SK-N-SH treated with all-trans-retinoic acid at 6 μM for 48 hours (cell line): ENCODE data around the gene SEC14L1.

ENCODE experiments used
- ATAC-seq: fragments of 200-7000 bp; cut with Tn5 transposase; 3 replicates; pipeline ENCODE4 v1.9.1; 2020; ENCODE audit warnings: mild to moderate bottlenecking, moderate library complexity
- BACH2 ChIP-seq: fragments of 250-450 bp; sonication (Bioruptor Pico); IDR thresholded peaks from 2 replicates; pipeline ENCODE4 v1.9.0; 2021; ENCODE audit warnings: mild to moderate bottlenecking, borderline replicate concordance
- CREB5 ChIP-seq: fragments of 250-450 bp; sonication (Bioruptor Pico); IDR thresholded peaks from 2 replicates; pipeline ENCODE4 v1.5.1; 2020; ENCODE audit warnings: low read depth, mild to moderate bottlenecking, moderate library complexity
- CSDC2 ChIP-seq: fragments of 250-450 bp; sonication (Bioruptor Pico); IDR thresholded peaks from 2 replicates; pipeline ENCODE4 v1.5.0; 2020; ENCODE audit warnings: mild to moderate bottlenecking, moderate library complexity
- CSRNP3 ChIP-seq: fragments of 250-450 bp; sonication (Bioruptor Pico); IDR thresholded peaks from 2 replicates; pipeline ENCODE4 v1.5.1; 2021; ENCODE audit warnings: mild to moderate bottlenecking, moderate library complexity
- GLIS3 ChIP-seq: fragments of 250-450 bp; sonication (Bioruptor Pico); IDR thresholded peaks from 2 replicates; pipeline ENCODE4 v1.5.0; 2020; ENCODE audit warnings: mild to moderate bottlenecking, moderate library complexity
- ISL1 ChIP-seq: fragments of 250-450 bp; sonication (Bioruptor Pico); IDR thresholded peaks from 2 replicates; pipeline ENCODE4 v2.1.2; 2022; ENCODE audit warnings: mild to moderate bottlenecking, moderate library complexity
- OSR1 ChIP-seq: fragments of 250-450 bp; sonication (Bioruptor Pico); IDR thresholded peaks from 2 replicates; pipeline ENCODE4 v1.8.0; 2022; ENCODE audit warnings: moderate library complexity, mild to moderate bottlenecking, inconsistent platforms
- PATZ1 ChIP-seq: fragments of 250-450 bp; sonication (Bioruptor Pico); IDR thresholded peaks from 2 replicates; pipeline ENCODE4 v1.8.0; 2020; ENCODE audit warnings: mild to moderate bottlenecking, moderate library complexity, borderline replicate concordance
- POU6F1 ChIP-seq: fragments of 250-450 bp; sonication (Bioruptor Pico); IDR thresholded peaks from 2 replicates; pipeline ENCODE4 v1.8.0; 2021; ENCODE audit warnings: low read depth, mild to moderate bottlenecking, moderate library complexity, borderline replicate concordance
- PPARA ChIP-seq: fragments of 250-450 bp; sonication (Bioruptor Pico); IDR thresholded peaks from 2 replicates; pipeline ENCODE4 v1.5.0; 2020; ENCODE audit warnings: mild to moderate bottlenecking, borderline replicate concordance
- RARB ChIP-seq: fragments of 250-450 bp; sonication (Bioruptor Pico); IDR thresholded peaks from 2 replicates; pipeline ENCODE4 v1.8.0; 2021; ENCODE audit warnings: mild to moderate bottlenecking, moderate library complexity
- SNAI2 ChIP-seq: fragments of 250-450 bp; sonication (Bioruptor Pico); IDR thresholded peaks from 2 replicates; pipeline ENCODE4 v1.5.0; 2020; ENCODE audit warnings: mild to moderate bottlenecking, moderate library complexity
- TOX ChIP-seq: fragments of 250-450 bp; sonication (Bioruptor Pico); IDR thresholded peaks from 2 replicates; pipeline ENCODE4 v1.8.0; 2021; ENCODE audit warnings: mild to moderate bottlenecking, moderate library complexity, borderline replicate concordance
- TSHZ2 ChIP-seq: fragments of 250-450 bp; sonication (Bioruptor Pico); IDR thresholded peaks from 2 replicates; pipeline ENCODE4 v1.5.0; 2020; ENCODE audit warnings: mild to moderate bottlenecking, moderate library complexity
- ZC3H10 ChIP-seq: fragments of 250-450 bp; sonication (Bioruptor Pico); IDR thresholded peaks from 2 replicates; pipeline ENCODE4 v1.5.1; 2021; ENCODE audit warnings: mild to moderate bottlenecking, moderate library complexity
- ZFP30 ChIP-seq: fragments of 450-650 bp; formaldehyde crosslinking; IDR thresholded peaks from 2 replicates; pipeline ENCODE4 v1.5.0; 2022; ENCODE audit warnings: mild to moderate bottlenecking, moderate library complexity
- ZNF565 ChIP-seq: fragments of 450-650 bp; formaldehyde crosslinking; conservative IDR thresholded peaks from 2 replicates; pipeline ENCODE4 v1.5.0; 2020; ENCODE audit warnings: low read depth, mild to moderate bottlenecking, moderate library complexity
- ZNF70 ChIP-seq: fragments of 450-650 bp; formaldehyde crosslinking; IDR thresholded peaks from 2 replicates; pipeline ENCODE4 v1.5.0; 2020; ENCODE audit warnings: mild to moderate bottlenecking, moderate library complexity
- ZNF8 ChIP-seq: fragments of 450-650 bp; formaldehyde crosslinking; IDR thresholded peaks from 2 replicates; pipeline ENCODE4 v1.5.0; 2020; ENCODE audit warnings: mild to moderate bottlenecking, moderate library complexity

SEC14L1 gene

GRCh38 chr17:77141846-77142449 lies 1.2 kb downstream of the SEC14L1 start:
- peak; percentile 2 for ATAC-seq
- TF ChIP-seq RARB (CRISPR knock-in tag) = no peak
- TF ChIP-seq ISL1 (CRISPR knock-in tag) = no peak
- no peak for TF ChIP-seq ZNF8 (CRISPR knock-in tag)
- TF ChIP-seq TSHZ2 (CRISPR knock-in tag) = no peak
- TF ChIP-seq CSRNP3 = no peak
- TF ChIP-seq ZNF70 = no peak

GRCh38 chr17:77142689-77143088 lies 1.9 kb downstream of the SEC14L1 start:
- TF ChIP-seq ZFP30 (CRISPR knock-in tag) = no peak
- TF ChIP-seq RARB (CRISPR knock-in tag) = no peak
- TF ChIP-seq ZC3H10 (CRISPR knock-in tag) = no peak
- no peak for TF ChIP-seq ISL1 (CRISPR knock-in tag)
- ATAC-seq = no peak

- ATAC-seq = no peak
- no peak for TF ChIP-seq ZFP30 (CRISPR knock-in tag)
- no peak for TF ChIP-seq ZNF565 (CRISPR knock-in tag)
- TF ChIP-seq POU6F1 (CRISPR knock-in tag) = no peak
These were observed 2.5 kb downstream of the SEC14L1 start for GRCh38 chr17:77143306-77143705.

- ATAC-seq = no peak
- no peak for TF ChIP-seq RARB (CRISPR knock-in tag)
- TF ChIP-seq OSR1 (CRISPR knock-in tag) = no peak
- no peak for TF ChIP-seq PATZ1 (CRISPR knock-in tag)
- TF ChIP-seq ZFP30 (CRISPR knock-in tag) = no peak
- no peak for TF ChIP-seq CREB5 (CRISPR knock-in tag)
- TF ChIP-seq TOX (CRISPR knock-in tag) = no peak
- TF ChIP-seq CSRNP3 = no peak
- TF ChIP-seq ZNF8 (CRISPR knock-in tag) = no peak
- no peak for TF ChIP-seq CSDC2
- no peak for TF ChIP-seq POU6F1 (CRISPR knock-in tag)
- no peak for TF ChIP-seq BACH2
- no peak for TF ChIP-seq GLIS3 (CRISPR knock-in tag)
- no peak for TF ChIP-seq ZC3H10 (CRISPR knock-in tag)
- TF ChIP-seq ZNF70 = no peak
- TF ChIP-seq SNAI2 (CRISPR knock-in tag) = no peak
- no peak for TF ChIP-seq TSHZ2 (CRISPR knock-in tag)
- no peak for TF ChIP-seq ZNF565 (CRISPR knock-in tag)
- no peak for TF ChIP-seq PPARA
These were observed 3.5 kb downstream of the SEC14L1 start for GRCh38 chr17:77144227-77144626.
